ENCODE results near the gene CLSTN2. TPM values are rescaled to one million over a fixed set of nuclear protein-coding genes. Genes with fewer than 3 reads are reported as not detected.

Gene CLSTN2
- total RNA-seq, 4 donors from 2014 or later = 19.5 to 66.7 (median 42.5) TPM

DNA sequence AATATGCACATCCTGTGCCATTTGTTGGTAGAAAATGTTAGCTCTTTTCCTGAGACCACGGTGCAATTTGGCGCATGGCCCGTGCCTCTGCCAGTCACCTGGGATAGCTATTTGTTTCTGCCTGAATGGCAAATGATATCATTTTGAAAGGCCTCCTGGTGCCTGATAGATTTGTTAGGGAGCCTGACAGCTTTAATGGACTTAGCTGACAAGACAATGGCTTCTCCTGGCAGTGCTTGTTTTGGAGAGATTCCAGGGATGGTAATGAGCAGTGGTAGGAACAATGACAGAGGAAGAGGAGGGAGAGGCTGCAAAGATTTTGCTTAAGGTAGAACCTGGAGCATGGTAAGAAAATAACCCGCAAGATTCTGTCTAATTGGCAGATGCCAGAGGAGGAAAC lies 268.5 kb downstream of the CLSTN2 start:
- TF ChIP-seq, protein P1, sequence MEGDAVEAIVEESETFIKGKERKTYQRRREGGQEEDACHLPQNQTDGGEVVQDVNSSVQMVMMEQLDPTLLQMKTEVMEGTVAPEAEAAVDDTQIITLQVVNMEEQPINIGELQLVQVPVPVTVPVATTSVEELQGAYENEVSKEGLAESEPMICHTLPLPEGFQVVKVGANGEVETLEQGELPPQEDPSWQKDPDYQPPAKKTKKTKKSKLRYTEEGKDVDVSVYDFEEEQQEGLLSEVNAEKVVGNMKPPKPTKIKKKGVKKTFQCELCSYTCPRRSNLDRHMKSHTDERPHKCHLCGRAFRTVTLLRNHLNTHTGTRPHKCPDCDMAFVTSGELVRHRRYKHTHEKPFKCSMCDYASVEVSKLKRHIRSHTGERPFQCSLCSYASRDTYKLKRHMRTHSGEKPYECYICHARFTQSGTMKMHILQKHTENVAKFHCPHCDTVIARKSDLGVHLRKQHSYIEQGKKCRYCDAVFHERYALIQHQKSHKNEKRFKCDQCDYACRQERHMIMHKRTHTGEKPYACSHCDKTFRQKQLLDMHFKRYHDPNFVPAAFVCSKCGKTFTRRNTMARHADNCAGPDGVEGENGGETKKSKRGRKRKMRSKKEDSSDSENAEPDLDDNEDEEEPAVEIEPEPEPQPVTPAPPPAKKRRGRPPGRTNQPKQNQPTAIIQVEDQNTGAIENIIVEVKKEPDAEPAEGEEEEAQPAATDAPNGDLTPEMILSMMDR (IDR thresholded peaks at IDR 0.05; ENCODE audit: low read depth) = no peak

DNA sequence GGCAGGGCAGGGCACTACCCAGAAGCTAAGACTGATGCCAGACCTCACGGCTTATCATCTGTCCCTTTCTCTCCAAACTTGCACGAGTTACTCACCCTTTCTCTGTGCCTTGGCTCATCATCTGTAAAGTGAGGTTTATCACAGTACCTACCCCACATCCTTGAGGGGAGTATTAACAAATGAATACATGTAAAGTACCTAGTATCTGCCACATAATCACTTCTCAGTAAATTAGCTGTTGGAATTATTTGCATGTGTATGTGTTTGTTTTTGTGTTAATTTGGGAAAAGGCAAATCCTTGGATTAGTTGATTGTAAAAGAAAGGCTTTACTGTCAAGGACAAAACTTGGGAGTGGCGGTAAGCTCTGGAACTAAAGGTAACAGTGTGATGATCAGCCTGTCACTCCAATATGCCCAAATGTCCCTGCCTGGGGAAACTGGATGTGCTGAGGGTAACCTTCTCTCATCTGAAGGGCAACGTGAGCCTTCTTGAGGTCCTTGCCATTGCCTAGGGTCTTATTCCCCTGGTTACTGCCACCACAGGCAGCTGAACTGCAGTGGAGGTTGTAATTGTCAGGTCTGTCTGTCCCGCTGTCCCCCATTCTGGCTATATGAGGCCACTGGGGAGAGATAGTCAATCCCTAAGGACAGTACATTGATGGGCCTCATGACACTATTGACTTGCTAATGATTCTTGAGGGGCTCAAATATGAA lies 269.4 kb downstream of the CLSTN2 start:
- TF ChIP-seq, protein P1 (IDR thresholded peaks at IDR 0.05; ENCODE audit: low read depth) = no peak

DNA sequence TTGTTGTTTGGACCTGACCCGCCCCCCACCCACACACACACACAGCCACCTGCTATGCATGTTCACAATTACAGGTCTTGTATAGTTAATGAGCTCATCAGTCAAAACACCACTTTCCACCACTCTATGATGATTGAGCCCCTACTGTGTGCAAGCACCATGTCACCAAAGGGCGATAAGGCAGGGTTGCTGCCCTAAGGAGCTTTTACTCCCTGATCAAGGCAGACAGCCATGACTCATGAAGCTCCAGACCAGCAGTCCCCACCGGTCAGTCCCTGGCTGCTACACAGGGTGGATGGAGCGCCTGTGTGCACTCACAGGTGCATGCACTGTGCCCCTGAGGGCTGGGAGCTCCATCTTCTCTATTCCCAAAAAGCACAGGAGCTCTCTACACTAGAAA lies 270.6 kb downstream of the CLSTN2 start:
- TF ChIP-seq, protein P1 (IDR thresholded peaks at IDR 0.05; ENCODE audit: low read depth) = no peak

DNA sequence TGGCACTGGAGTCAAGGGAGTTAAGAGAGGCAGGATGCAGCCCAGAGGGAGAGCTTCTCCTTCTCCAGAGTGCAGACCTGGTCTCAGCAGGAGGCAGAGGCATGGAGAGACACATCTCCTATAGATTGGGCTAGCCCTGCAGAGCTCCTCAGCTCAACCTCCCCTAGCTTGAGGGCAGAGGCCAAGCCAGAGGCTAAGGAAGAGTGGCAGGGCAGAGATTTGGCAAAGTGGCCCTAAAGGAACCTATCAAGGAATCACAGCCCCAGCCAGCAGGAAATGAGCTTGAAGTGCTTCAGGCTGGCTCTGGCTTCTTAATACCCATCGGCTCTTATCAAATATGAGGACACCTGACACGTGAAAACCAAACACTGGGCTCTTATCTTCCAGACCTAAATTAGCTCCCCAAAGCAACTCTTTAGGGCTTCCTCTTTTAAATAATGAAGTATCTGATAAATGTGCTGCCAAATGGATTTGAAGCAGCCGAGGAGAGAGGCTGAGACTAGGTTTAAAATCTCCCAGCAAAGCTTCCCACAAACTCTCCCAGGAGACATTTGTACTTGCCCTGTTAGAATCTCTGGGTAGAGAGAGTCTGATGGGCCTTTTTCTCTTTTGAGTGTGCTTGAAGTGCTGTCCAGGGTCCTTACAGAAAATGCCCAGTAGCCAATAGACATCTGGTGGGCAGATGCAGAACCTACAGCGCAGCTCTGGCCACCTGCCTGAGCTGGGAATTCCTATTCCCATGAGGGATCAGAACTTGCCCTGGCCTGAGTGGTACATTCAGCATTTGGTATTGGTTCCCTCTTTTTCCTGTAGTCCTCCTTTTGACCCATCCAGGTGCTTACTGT lies 271.4 kb downstream of the CLSTN2 start:
- TF ChIP-seq, protein P1 (IDR thresholded peaks at IDR 0.05; ENCODE audit: low read depth) = no peak

DNA sequence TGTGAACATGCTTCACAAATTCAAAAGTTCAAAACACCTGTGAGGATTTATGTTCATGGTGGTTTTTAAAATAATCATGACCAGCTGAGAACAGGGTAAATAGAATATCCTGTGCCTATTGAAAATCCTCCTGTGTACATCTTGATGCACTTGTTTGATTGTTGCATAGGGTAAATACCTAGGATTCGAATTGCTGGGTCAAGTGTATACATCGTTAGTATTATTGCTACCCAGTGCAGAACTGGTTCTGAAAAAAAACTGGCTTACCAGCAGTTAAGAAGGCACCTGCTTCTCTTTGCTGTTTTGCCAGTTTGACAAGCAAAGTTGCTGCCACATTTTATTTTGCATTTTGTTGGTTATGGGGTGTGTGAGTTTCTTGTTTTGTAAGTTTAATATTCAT lies 272.6 kb downstream of the CLSTN2 start:
- TF ChIP-seq, protein P1 (IDR thresholded peaks at IDR 0.05; ENCODE audit: low read depth) = no peak

DNA sequence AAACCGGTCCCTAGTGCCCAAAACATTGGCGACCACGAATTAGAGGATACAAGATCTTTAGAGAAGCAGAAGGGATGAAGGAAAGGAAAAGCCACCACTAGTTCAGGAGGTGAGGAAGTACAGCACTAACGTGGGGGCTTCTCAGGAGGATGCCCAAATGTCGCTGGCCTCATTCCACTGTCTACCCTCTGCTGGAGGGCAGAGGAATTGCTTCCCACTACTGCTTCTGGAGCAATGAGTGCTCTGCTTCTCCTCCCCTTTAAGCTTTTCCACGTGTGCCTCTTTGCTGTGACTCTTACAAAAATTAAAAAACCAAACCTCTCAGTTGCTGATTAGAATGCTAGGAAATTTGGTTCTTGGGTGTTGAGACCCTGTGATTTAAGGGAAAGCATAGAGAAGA lies 281.3 kb downstream of the CLSTN2 start:
- TF ChIP-seq, protein P1 (IDR thresholded peaks at IDR 0.05; ENCODE audit: low read depth) = no peak

DNA sequence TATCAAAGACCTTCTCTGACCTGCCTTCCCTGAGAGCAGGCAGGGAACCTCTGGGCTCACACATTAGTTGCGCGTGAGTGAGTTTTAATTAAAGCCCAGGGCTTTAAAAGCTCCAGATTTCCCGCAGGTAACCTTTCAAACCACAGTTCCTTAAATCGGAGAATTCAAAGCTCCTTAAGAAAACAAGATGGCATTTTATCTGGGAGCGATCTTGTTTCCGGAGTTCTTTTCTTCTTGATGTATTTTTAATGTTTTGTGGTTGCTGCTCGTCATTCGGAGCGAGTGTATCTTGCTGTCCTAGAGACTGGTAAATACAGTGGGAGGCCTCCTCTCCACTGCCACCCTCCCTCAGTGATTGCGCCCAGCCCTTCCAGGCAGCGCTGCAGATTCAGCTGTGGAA lies 284.3 kb downstream of the CLSTN2 start:
- TF ChIP-seq, protein P1 (IDR thresholded peaks at IDR 0.05; ENCODE audit: low read depth) = no peak

Data from subcutaneous adipose tissue (tissue), 4 donors.